ENCODE data around the gene DAZAP2.

DNA sequence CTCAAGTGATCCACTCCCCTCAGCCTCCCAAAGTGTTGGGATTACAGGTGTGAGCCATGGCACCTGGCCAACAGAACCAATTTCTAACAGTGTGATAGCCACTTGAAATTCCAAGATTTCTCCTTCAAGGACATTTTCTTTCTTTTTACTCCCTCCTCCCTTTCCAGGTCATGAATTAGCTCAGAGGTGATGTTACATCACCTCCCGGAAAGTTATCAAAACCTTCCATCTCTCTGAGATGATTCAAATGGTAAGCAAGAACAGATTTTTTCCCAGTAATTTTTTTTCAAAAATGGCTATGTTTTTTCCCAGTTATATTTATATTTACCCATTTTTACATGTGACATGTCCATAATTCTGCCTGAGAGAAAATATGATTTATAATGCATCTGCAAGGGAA is 47.2 kb downstream of the DAZAP2 start:
- TF ChIP-seq, protein P1, sequence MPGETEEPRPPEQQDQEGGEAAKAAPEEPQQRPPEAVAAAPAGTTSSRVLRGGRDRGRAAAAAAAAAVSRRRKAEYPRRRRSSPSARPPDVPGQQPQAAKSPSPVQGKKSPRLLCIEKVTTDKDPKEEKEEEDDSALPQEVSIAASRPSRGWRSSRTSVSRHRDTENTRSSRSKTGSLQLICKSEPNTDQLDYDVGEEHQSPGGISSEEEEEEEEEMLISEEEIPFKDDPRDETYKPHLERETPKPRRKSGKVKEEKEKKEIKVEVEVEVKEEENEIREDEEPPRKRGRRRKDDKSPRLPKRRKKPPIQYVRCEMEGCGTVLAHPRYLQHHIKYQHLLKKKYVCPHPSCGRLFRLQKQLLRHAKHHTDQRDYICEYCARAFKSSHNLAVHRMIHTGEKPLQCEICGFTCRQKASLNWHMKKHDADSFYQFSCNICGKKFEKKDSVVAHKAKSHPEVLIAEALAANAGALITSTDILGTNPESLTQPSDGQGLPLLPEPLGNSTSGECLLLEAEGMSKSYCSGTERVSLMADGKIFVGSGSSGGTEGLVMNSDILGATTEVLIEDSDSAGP (CRISPR knock-in tag; IDR thresholded peaks at IDR 0.05; ENCODE audit: borderline replicate concordance), result no peak
- no peak for TF ChIP-seq MXI1 (IDR thresholded peaks at IDR 0.05; ENCODE audit: borderline replicate concordance, low read depth, low read length)
- TF ChIP-seq BRD4 (CRISPR knock-in tag; IDR thresholded peaks at IDR 0.05), result no peak
- TF ChIP-seq, protein P2, sequence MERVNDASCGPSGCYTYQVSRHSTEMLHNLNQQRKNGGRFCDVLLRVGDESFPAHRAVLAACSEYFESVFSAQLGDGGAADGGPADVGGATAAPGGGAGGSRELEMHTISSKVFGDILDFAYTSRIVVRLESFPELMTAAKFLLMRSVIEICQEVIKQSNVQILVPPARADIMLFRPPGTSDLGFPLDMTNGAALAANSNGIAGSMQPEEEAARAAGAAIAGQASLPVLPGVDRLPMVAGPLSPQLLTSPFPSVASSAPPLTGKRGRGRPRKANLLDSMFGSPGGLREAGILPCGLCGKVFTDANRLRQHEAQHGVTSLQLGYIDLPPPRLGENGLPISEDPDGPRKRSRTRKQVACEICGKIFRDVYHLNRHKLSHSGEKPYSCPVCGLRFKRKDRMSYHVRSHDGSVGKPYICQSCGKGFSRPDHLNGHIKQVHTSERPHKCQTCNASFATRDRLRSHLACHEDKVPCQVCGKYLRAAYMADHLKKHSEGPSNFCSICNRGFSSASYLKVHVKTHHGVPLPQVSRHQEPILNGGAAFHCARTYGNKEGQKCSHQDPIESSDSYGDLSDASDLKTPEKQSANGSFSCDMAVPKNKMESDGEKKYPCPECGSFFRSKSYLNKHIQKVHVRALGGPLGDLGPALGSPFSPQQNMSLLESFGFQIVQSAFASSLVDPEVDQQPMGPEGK (CRISPR knock-in tag; IDR thresholded peaks at IDR 0.05), result no peak
- no peak for TF ChIP-seq BRCA1 (CRISPR knock-in tag; IDR thresholded peaks at IDR 0.05)

All from HepG2 (cell line).